Neural progenitor cell (in vitro differentiated cells): Measurements from ENCODE around the gene LHX1. TPM values are rescaled to one million over a fixed set of nuclear protein-coding genes. Genes with fewer than 3 reads are reported as not detected.

Source experiments
- DNase-seq: peaks from one replicate; pipeline ENCODE4 v3.0.0-alpha.2; 2016; ENCODE audit warnings: low spot score
- H2AFZ ChIP-seq: fragments of 200-600 bp; sonication (generic); replicated peaks from 2 replicates; pipeline ENCODE4 v1.6.1; 2016; ENCODE audit warnings: antibody characterized with exemption
- H3F3A ChIP-seq: fragments of 200-600 bp; sonication (generic); 2 replicates; pipeline ENCODE4 v1.6.1; 2016; ENCODE audit warnings: antibody characterized with exemption, low read depth
- H3K27ac ChIP-seq: fragments of 200-600 bp; sonication (generic); 2 replicates; pipeline ENCODE4 v1.5.1; 2016; ENCODE audit warnings: mild to moderate bottlenecking
- H3K27me3 ChIP-seq: fragments of 200-600 bp; sonication (generic); 2 replicates; pipeline ENCODE4 v1.6.1; 2016; ENCODE audit warnings: mild to moderate bottlenecking, moderate library complexity
- H3K36me3 ChIP-seq: fragments of 200-600 bp; sonication (generic); 2 replicates; pipeline ENCODE4 v1.5.1; 2016
- H3K4me1 ChIP-seq: fragments of 200-600 bp; sonication (generic); 2 replicates; pipeline ENCODE4 v1.6.1; 2016; ENCODE audit warnings: mixed run types
- H3K4me2 ChIP-seq: fragments of 200-600 bp; sonication (generic); 2 replicates; pipeline ENCODE4 v1.6.1; 2016
- H3K4me3 ChIP-seq: fragments of 200-600 bp; sonication (generic); 2 replicates; pipeline ENCODE4 v1.5.1; 2016
- H3K79me2 ChIP-seq: fragments of 200-600 bp; sonication (generic); 2 replicates; pipeline ENCODE4 v1.6.1; 2016; ENCODE audit warnings: low read depth
- H3K9ac ChIP-seq: fragments of 200-600 bp; sonication (generic); 2 replicates; pipeline ENCODE4 v1.6.1; 2016
- H3K9me3 ChIP-seq: fragments of 200-600 bp; sonication (generic); 2 replicates; pipeline ENCODE4 v1.5.1; 2016; ENCODE audit warnings: low read depth
- H4K20me1 ChIP-seq: fragments of 200-600 bp; sonication (generic); 2 replicates; pipeline ENCODE4 v1.6.1; 2016; ENCODE audit warnings: low read depth
- H3K27ac Mint-ChIP-seq: 3 replicates; pipeline ENCODE4 v1.8.0; 2021; ENCODE audit warnings: mixed read lengths
- H3K27me3 Mint-ChIP-seq: 2 replicates; pipeline ENCODE4 v1.8.0; 2022; ENCODE audit warnings: low read depth, mild to moderate bottlenecking, inconsistent platforms, moderate library complexity, mixed read lengths; ENCODE audit not compliant: insufficient read depth
- H3K36me3 Mint-ChIP-seq: 3 replicates; pipeline ENCODE4 v1.8.0; 2021; ENCODE audit warnings: mixed read lengths
- H3K4me1 Mint-ChIP-seq: 3 replicates; pipeline ENCODE4 v1.8.0; 2021; ENCODE audit warnings: mixed read lengths
- H3K4me3 Mint-ChIP-seq: 3 replicates; pipeline ENCODE4 v1.8.0; 2021; ENCODE audit warnings: mild to moderate bottlenecking, moderate library complexity, mixed read lengths
- H3K9me3 Mint-ChIP-seq: 3 replicates; pipeline ENCODE4 v1.8.0; 2020; ENCODE audit warnings: mixed read lengths
- EZH2 ChIP-seq: fragments of 200-600 bp; sonication (generic); IDR thresholded peaks from 2 replicates; pipeline ENCODE4 v1.6.1; 2017; ENCODE audit warnings: antibody characterized with exemption, mild to moderate bottlenecking, moderate library complexity
- EZH2phosphoT487 ChIP-seq: fragments of 200-600 bp; sonication (generic); IDR thresholded peaks from 2 replicates; pipeline ENCODE4 v1.6.1; 2017; ENCODE audit warnings: antibody characterized with exemption
- total RNA-seq: library from RNA; depleted of rRNA; stranded (reverse); fragments of >200 nt; gene quantifications from 2 replicates; pipeline ENCODE4 v1.2.3, GENCODE V29; 2015; ENCODE audit warnings: low replicate concordance
- TF ChIP-seq, protein P1 (sequence below): fragments of 200-600 bp; sonication (generic); IDR thresholded peaks from 2 replicates; pipeline ENCODE4 v1.5.1; 2017; ENCODE audit warnings: antibody characterized with exemption, mild to moderate bottlenecking

LHX1 gene
- total RNA-seq, 1 donor from 2014 or later, result not detected

DNA sequence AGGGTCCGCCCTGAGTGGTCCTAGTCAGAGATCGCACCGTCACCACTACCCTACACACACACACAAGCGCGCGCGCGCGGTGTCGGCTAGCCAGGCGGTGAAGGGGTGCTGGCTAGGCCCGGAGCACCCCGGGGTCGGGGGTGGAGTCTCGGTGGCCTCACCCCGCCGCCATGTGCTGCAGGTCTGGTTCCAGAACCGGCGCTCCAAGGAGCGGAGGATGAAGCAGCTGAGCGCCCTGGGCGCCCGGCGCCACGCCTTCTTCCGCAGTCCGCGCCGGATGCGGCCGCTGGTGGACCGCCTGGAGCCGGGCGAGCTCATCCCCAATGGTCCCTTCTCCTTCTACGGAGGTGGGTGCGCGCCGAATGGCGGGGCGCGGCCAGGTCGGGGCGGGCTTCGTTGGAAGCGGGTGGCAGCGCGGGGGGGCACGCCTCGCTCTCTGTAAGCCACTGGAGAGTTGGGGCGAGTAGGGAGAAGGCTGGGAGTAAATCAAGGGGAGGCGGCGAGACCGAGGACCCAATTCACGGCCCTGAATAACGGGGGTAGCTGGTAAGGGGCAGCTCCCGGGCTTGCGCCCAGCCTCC is 4.8 kb downstream of the LHX1 start:
- Histone ChIP-seq H4K20me1 (peaks cover 89% of the 10 kb centered on the region), H3F3A (peaks cover 60% of the 10 kb centered on the region), H3K9me3 (no peaks in the 10 kb centered on the region), H3K4me1 (peaks cover 17% of the 10 kb centered on the region), H3K9ac (no peak overlapping the region), H3K27ac (no peak overlapping the region), H3K4me2 (peak overlapping the region; percentile 70), H2AFZ (no peak overlapping the region), H3K4me3 (peak overlapping the region; percentile 37), H3K36me3 (no peaks in the 10 kb centered on the region), H3K79me2 (no peaks in the 10 kb centered on the region), H3K27me3 (peaks cover 100% of the 10 kb centered on the region)
- Mint-ChIP-seq H3K4me1 (peaks cover 20% of the 10 kb centered on the region), H3K27me3 (peaks cover 83% of the 10 kb centered on the region), H3K4me3 (peak overlapping the region; percentile 62), H3K9me3 (peaks cover 3% of the 10 kb centered on the region), H3K36me3 (no peaks in the 10 kb centered on the region), H3K27ac (no peak overlapping the region)
- TF ChIP-seq EZH2phosphoT487, result peak; percentile 96
- TF ChIP-seq, protein P1, sequence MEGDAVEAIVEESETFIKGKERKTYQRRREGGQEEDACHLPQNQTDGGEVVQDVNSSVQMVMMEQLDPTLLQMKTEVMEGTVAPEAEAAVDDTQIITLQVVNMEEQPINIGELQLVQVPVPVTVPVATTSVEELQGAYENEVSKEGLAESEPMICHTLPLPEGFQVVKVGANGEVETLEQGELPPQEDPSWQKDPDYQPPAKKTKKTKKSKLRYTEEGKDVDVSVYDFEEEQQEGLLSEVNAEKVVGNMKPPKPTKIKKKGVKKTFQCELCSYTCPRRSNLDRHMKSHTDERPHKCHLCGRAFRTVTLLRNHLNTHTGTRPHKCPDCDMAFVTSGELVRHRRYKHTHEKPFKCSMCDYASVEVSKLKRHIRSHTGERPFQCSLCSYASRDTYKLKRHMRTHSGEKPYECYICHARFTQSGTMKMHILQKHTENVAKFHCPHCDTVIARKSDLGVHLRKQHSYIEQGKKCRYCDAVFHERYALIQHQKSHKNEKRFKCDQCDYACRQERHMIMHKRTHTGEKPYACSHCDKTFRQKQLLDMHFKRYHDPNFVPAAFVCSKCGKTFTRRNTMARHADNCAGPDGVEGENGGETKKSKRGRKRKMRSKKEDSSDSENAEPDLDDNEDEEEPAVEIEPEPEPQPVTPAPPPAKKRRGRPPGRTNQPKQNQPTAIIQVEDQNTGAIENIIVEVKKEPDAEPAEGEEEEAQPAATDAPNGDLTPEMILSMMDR, result no peak
- peak; percentile 85 for TF ChIP-seq EZH2
- peak; percentile 62 for DNase-seq

DNA sequence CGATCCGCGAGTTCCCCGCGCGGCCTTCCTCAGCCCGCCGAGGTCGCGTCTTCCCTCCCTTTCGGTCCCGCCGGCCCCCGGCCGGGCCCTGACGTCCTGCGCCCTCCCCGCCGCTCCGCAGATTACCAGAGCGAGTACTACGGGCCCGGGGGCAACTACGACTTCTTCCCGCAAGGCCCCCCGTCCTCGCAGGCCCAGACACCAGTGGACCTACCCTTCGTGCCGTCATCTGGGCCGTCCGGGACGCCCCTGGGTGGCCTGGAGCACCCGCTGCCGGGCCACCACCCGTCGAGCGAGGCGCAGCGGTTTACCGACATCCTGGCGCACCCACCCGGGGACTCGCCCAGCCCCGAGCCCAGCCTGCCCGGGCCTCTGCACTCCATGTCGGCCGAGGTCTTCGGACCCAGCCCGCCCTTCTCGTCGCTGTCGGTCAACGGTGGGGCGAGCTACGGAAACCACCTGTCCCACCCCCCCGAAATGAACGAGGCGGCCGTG is 5.4 kb downstream of the LHX1 start:
- H3F3A ChIP-seq, result peaks cover 57% of the 10 kb centered on the region
- H3K27me3 Mint-ChIP-seq, result peaks cover 81% of the 10 kb centered on the region
- H3K27ac ChIP-seq, result no peak overlapping the region
- no peak overlapping the region for H3K9ac ChIP-seq
- H3K36me3 ChIP-seq, result no peaks in the 10 kb centered on the region
- H3K4me3 ChIP-seq, result peak overlapping the region; percentile 37
- H3K27ac Mint-ChIP-seq, result no peak overlapping the region
- H3K36me3 Mint-ChIP-seq, result no peaks in the 10 kb centered on the region
- peaks cover 100% of the 10 kb centered on the region for H3K27me3 ChIP-seq
- H3K4me2 ChIP-seq, result peak overlapping the region; percentile 70
- peak; percentile 44 for DNase-seq
- H3K4me1 Mint-ChIP-seq, result peaks cover 15% of the 10 kb centered on the region
- H3K9me3 ChIP-seq, result no peaks in the 10 kb centered on the region
- no peak overlapping the region for H2AFZ ChIP-seq
- H4K20me1 ChIP-seq, result peaks cover 83% of the 10 kb centered on the region
- TF ChIP-seq, protein P1, result no peak
- TF ChIP-seq EZH2phosphoT487 (peak; percentile 99), EZH2 (peak; percentile 100)
- peaks cover 12% of the 10 kb centered on the region for H3K4me1 ChIP-seq
- H3K79me2 ChIP-seq, result no peaks in the 10 kb centered on the region
- H3K9me3 Mint-ChIP-seq, result peaks cover 3% of the 10 kb centered on the region
- no peak overlapping the region for H3K4me3 Mint-ChIP-seq

DNA sequence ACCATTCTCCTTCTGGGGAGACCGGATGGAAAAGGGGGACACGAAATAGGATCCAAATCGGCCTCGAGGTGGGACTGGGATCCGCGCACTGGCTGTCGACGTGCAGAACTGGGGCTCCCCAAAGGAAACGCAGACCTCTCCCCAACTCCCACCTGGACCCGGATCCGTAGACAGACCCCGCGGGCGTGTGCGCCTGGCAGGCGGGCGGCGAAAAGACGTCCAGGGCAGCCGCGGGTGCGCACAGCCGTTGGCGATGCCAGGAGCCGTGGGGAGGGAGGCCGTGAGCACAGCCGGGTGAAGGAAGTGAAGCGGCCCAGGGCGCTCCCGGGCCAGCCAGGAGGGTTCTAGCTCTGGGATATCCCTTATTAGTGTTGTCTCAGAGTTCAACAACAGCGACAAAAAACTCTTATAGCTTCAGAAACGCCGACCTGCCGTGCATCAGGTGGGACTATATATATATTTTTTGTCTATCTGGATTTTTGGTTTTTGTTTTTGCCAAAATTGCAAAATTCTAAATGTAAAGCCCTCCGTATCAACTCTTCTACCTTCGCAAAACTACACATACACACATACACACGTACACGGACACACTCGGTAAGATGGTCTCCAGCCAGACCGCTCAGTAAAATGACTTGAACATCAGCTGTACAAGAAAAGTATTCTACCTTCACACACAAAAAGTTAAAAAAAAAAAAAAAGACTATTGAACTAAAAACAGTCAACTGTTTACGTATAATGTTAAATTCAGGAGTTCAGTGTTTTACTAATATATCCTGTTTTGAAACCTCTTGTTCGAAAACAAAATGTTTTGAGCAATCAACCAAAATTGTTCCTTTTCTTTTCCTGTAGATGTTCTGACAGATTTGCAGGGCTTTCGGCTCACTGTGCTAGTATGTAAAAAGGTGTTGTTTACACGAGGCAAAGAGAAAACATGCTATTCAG is 6.2 kb downstream of the LHX1 start:
- peaks cover 3% of the 10 kb centered on the region for H3K9me3 Mint-ChIP-seq
- no peak overlapping the region for H3K27ac Mint-ChIP-seq
- peak; percentile 66 for DNase-seq
- peaks cover 100% of the 10 kb centered on the region for H3K27me3 ChIP-seq
- TF ChIP-seq EZH2phosphoT487, result peak; percentile 95
- TF ChIP-seq, protein P1, result no peak
- peak; percentile 97 for TF ChIP-seq EZH2
- H3F3A ChIP-seq, result peaks cover 48% of the 10 kb centered on the region
- H3K36me3 ChIP-seq, result no peaks in the 10 kb centered on the region
- H3K9ac ChIP-seq, result no peak overlapping the region
- no peak overlapping the region for H3K27ac ChIP-seq
- no peaks in the 10 kb centered on the region for H3K36me3 Mint-ChIP-seq
- H4K20me1 ChIP-seq, result peaks cover 74% of the 10 kb centered on the region
- no peaks in the 10 kb centered on the region for H3K9me3 ChIP-seq
- H3K4me3 ChIP-seq, result no peak overlapping the region
- peaks cover 6% of the 10 kb centered on the region for H3K4me1 ChIP-seq
- H3K4me3 Mint-ChIP-seq, result peak overlapping the region; percentile 3
- H3K4me2 ChIP-seq, result no peak overlapping the region
- peaks cover 18% of the 10 kb centered on the region for H3K4me1 Mint-ChIP-seq
- H3K27me3 Mint-ChIP-seq, result peaks cover 81% of the 10 kb centered on the region
- no peaks in the 10 kb centered on the region for H3K79me2 ChIP-seq
- no peak overlapping the region for H2AFZ ChIP-seq
